GM19438 (cell line): ENCODE measurements around the gene GTSF1L.
"Not testable (repeated sequence)": the region's sequence is repeated elsewhere in the genome, so short reads cannot be mapped to it uniquely, and the experiment has no call there.

Experiments
- ATAC-seq: cut with Tn5 transposase; IDR thresholded peaks from one replicate; pipeline ENCODE4 v1.9.1; 2021; ENCODE audit warnings: low read depth; ENCODE audit not compliant: unreplicated experiment

GTSF1L gene

GRCh38 chr20:43726811-43727338 lies at the start of gene GTSF1L:
Gene GTSF1L, minus strand, starts transcription at chr20:43727002. Its CDS starts 308 bp downstream, at chr20:43726694.
- ATAC-seq = no peak

GRCh38 chr20:43774754-43775153 lies 48.0 kb upstream of the GTSF1L start:
- ATAC-seq = no peak

- ATAC-seq = no peak
These were observed 44.8 kb upstream of the GTSF1L start for GRCh38 chr20:43771503-43772190.

GRCh38 chr20:43770342-43770741 lies 43.5 kb upstream of the GTSF1L start:
- no peak for ATAC-seq

GRCh38 chr20:43767686-43768474 lies 41.1 kb upstream of the GTSF1L start:
- no peak for ATAC-seq

- no peak for ATAC-seq
These were observed 40.1 kb upstream of the GTSF1L start for GRCh38 chr20:43766917-43767316.

- no peak for ATAC-seq
These were observed 39.6 kb upstream of the GTSF1L start for GRCh38 chr20:43766385-43766784.

- ATAC-seq = no peak
These were observed 39.1 kb upstream of the GTSF1L start for GRCh38 chr20:43765916-43766315.

- no peak for ATAC-seq
These were observed 36.1 kb upstream of the GTSF1L start for GRCh38 chr20:43762911-43763310.

- no peak for ATAC-seq
These were observed 34.9 kb upstream of the GTSF1L start for GRCh38 chr20:43761386-43762340.

GRCh38 chr20:43757888-43758287 lies 31.1 kb upstream of the GTSF1L start:
- ATAC-seq = not testable (repeated sequence)

GRCh38 chr20:43755851-43756250 lies 29.0 kb upstream of the GTSF1L start:
- ATAC-seq = no peak

- no peak for ATAC-seq
These were observed 28.6 kb upstream of the GTSF1L start for GRCh38 chr20:43755390-43755789.

GRCh38 chr20:43752561-43753301 lies 25.9 kb upstream of the GTSF1L start:
- peak; percentile 59 for ATAC-seq

- ATAC-seq = no peak
These were observed 25.2 kb upstream of the GTSF1L start for GRCh38 chr20:43752051-43752360.

GRCh38 chr20:43751167-43752050 lies 24.6 kb upstream of the GTSF1L start:
- peak; percentile 71 for ATAC-seq

GRCh38 chr20:43750774-43751166 lies 24.0 kb upstream of the GTSF1L start:
- no peak for ATAC-seq

- ATAC-seq = no peak
These were observed 23.0 kb upstream of the GTSF1L start for GRCh38 chr20:43749734-43750294.

GRCh38 chr20:43748274-43748673 lies 21.5 kb upstream of the GTSF1L start:
- ATAC-seq = no peak
